GM21390 (cell line): ENCODE data around the gene PER3.
"Not testable (repeated sequence)": the region's sequence is repeated elsewhere in the genome, so short reads cannot be mapped to it uniquely, and the experiment has no call there.

ENCODE experiments used
- ATAC-seq: cut with Tn5 transposase; IDR thresholded peaks from one replicate; pipeline ENCODE4 v1.9.1; 2021; ENCODE audit not compliant: unreplicated experiment

The PER3 gene

DNA sequence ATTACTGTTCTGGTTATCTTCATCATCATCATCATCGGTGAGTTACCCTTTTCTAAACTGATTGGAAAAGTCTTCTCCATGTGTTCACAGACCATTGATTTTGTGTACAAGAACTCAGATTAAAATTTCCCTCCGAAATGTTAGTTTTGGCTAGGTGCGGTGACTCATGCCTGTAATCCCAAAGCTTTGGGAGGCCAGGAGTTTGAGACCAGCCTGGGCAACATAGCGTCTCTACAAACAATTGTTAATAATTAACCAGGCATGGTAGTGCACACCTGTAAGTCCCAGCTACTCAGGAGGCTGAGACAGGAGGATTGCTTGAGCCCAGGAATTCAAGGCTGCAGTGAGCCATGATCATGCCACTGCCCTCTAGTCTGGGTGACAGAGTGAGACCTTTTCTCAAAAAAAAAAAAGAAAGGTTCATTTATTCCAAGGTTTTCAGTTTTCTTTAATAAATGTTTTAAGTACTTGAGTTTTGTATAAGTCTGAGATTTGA, 5.9 kb upstream of the PER3 start:
- ATAC-seq: no peak

DNA sequence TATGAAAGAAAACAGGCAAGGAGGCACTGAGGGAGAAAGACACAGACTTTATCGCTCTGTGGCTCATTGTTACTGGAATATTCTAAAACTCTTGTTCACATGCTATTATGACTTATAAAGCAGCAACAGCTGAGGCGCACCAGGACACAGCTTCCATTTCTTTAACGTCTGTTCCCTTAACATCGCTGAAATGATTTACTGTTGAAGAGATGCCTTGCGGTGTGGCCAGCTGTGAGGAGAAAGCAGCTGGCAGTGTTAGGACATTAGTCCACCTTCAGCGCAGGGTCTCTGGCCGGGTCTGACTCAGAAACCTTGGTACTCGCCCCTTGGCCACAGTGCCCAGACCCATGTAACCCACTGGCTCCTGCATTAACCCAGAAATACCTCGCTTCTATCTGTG, 3.1 kb upstream of the PER3 start:
- no peak for ATAC-seq

DNA sequence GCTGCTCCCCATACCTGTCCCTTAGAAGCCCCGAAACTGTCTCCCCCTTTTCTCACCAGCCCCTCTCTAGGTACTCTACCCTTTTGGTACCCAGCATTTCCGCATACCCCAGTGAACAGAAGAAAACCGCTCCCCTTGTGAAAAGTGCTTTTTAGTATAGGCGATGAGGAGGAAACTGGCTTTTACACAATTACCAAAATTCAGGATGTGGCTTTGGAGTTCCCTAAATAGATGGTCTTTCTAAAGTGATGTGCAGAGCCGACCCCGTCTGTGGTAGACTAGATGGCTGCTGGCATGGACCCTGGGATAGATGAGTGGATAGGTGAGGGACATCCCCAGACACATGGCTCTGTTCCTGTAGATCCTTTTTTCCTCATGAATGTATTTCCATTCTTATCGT, 2.6 kb upstream of the PER3 start:
- ATAC-seq: no peak

DNA sequence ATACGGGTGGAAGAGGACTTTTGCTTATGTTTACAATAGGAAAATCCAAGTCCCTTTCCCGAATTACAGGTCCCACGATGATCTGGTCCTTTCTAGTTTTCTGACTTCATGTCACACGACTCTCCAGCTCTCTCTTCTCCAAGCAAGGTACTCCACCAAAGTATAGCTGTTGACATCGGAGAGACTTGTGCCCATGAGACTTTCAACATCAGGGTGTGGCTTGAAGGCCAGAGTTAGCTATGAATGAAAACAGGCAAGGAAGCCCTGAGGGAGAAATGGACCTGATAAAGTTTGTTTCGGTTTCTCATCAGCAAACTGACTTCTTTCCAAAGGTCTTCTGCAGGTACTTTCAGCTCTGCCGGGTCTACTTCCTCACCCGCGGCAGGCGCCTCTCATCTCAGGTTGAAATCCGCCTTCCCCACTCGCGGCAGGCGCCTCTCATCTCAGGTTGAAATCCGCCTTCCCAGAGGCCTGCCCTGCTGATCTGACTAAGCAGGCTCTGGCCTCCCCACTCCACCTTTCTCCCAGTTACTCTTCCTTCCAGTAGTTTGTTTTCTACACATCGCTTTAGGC, 2.1 kb upstream of the PER3 start:
- ATAC-seq: no peak

DNA sequence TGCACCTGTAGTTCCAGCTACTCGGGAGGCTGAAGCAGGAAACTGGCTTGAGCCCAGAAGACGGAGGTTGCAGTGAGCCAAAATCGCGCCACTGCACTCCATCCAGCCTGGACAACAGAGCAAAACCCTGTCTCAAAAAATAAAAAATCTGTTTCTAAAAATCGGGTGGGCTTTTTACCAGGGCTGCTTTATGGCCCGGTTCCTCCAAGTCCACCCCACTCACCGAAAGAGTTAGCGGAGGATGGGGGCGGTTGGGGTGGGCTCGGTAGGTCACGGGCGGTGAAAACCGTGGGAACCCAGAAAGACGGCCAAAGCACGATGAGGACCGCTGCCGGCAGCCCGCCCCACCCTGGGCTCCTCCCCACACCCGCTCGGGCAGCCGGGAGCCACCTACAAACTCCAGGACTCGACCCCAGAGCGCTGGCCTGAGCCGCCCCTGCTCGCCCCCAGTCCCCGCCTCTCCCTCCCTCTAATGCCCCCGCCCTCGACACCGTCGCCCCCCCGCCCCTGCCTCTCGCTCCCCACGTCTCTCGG, 846 bp upstream of the PER3 start:
- ATAC-seq: no peak

DNA sequence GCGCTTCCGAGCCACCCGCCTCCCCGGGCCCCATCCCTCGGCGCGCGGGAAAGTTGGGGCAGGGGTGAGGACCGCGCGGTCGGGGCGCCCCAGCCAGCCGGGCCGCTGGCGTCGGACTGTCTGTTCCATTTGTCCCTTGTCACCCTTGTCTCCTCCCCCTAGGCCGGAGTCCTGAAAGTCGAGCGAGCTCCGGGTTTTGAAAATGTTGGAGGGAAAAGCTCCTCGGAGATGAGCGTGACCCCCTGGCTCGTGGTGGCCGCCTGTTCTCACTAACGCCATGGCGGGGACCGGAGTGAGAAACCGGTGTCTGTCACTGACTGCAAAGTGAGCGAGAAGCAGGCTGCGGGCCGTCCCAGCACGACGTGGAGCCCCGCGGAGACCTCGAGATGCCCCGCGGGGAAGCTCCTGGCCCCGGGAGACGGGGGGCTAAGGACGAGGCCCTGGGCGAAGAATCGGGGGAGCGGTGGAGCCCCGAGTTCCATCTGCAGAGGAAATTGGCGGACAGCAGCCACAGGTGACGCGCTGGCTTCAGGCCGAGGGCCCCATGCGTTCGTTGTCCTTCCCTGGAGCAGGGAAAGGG, 491 bp downstream of the PER3 start:
- no peak for ATAC-seq

DNA sequence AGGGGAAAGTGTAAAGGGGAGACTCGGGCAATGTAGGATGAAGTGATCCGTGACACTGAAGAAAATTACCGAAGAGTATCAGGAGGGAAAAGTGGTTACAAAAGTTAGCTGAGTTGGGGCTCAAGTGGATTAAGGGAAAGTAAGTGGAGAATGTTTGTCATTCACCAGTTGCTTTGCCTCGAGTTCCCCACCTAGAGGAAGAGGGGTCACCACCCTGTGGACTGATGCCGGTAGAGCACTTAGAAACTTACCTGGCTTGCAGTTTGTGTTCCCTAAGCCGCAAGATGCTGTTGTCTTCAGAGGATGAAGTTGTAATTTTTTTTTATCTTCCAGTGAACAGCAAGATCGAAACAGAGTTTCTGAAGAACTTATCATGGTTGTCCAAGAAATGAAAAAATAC, 1.0 kb downstream of the PER3 start:
- no peak for ATAC-seq

DNA sequence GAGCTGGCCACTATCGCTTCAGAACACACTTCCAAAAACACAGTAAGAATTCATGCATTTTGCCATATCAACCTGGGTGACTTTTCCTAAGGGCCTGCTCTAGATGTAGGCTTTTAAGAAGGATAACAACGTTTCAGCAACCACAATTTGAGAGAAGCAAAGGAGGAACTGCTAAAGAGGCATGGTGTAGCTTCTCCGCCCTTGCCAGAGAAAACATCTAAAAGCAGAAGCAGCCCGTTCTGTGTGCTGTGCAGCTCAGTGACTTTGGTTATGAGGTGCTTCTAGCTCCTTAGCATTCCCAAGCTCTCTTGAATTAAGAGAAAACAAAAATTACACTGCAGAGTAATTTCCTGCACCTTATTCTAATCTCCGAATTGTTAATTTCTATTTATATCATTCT, 2.7 kb downstream of the PER3 start:
- ATAC-seq: no peak

DNA sequence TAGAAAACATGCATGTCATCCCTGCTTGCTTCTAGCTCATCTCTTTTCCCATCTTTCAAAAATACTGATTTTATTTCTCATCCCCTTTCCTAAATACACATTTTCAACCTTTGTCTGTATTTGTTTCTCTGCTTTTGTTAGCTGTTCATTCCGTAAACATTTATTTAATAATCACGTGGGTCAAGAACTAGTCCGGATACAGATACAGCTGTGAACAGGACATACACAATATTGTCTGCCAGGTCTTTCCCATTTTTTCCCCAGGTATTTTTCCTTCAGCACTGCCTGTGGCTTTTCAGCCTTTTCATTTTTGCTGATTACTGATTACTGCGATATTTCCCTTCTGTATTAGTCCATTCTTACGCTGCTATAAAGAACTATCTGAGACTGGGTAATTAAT, 5.7 kb downstream of the PER3 start:
- ATAC-seq: no peak

DNA sequence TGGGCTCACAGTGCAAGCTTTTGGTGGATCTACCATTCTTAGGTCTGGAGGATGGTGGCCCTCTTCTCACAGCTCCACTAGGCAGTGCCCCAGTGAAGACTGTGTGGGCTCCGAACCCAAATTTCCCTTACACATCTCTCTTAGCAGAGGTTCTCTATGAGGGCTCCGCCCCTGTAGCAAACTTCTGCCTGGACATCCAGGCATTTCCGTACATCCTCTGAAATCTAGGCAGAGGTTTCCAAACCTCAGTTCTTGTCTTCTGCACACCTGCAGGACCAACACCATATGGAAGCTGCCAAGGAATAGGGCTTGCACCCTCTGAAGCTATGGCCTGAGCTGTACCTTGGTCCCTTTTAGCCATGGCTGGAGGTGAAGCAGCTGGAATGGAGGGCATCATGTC, 6.9 kb downstream of the PER3 start:
- not testable (repeated sequence) for ATAC-seq

DNA sequence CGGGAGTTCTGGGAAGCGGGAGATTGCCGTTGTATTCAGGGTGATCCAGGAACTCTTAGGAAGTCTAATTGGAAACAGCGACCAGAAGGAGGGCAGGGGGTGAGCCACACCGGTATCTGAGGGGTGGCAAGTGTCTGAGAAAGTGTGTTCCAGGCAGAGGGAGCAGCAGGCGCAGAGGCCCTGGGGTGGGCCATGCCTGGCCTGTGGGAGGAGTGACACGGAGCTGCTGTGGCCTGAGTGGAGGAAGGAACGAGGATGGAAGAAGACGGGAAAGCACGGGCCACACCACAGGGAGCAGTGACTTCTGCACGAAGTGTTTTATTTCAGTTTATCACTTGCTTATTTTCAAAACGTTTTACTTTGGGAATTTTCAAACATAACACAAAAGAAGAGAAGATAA, 11.3 kb downstream of the PER3 start:
- no peak for ATAC-seq

DNA sequence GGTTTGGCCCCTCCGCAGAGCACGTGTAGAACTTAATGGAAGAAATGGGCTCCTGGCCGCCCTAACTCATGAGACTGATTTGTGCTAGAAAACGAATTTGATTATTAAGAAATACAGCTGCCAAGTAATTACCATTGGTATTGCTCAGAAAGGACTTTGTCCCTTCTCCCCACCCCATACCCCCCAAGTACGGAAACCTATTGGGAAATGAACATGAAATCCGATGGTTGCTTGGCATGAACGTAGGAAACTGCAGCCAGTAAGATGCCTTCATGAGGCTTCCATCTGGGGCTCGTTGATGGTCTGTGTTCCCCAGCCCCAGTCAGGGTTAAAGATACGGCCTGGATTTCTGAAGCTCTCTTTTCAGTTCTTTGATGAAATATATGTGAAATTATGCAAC, 21.4 kb downstream of the PER3 start:
- no peak for ATAC-seq

DNA sequence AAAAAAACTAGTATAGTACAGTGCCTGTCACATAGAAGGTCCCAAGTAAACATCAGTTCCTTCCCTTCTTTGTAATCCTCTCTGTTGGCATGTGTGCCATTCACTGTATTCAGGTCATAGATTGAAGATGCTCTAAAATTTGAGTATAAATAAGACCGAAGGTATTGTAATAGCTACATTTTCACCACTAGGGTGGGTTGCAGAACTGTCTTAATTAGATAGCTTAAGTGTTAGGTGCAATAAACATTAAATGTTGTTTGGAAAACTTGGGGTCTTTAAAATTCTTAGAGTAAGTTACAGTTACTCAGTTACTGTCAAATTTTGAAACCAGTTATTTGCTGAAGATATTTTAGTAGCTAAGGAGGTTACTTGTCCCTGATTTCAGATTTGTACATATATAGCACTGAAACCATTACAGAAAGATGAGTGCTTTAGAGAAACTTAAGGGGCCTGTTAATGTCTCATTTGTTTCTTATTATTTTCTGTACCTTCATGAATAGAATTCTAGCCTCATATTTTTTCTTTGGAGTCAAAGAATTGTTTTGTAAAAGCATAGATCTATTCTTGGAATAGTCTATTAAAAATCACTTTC, 24.3 kb downstream of the PER3 start:
- no peak for ATAC-seq

DNA sequence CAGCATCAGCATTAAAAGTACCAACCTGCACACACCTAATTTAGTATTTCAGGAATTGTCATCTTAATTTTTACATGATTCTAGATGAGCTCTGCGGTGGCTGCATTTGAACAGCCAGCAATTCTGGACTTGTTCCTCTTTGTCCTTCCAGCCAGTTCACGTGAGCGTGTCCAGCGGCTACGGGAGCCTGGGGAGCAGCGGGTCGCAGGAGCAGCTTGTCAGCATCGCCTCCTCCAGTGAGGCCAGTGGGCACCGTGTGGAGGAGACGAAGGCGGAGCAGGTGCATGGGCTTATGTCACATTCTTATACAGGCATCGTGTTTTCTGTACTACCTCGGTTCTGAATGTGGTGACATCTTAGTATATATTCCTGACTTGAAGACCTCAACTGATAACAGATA, 25.7 kb downstream of the PER3 start:
- no peak for ATAC-seq

DNA sequence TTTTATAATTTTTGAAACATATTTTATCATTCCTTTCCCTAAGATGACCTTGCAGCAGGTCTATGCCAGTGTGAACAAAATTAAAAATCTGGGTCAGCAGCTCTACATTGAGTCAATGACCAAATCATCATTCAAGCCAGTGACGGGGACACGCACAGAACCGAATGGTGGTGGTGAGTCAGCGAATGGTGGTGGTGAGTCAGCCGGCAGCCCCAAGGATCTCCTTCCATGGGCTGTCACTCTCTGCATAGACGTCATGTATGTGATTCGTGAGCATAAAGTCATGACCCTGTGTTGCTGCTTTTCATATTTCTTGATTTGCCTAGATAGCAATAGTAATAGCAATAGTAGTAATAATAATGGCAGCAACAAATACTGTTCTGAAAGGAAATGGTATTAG, 26.3 kb downstream of the PER3 start:
- no peak for ATAC-seq

DNA sequence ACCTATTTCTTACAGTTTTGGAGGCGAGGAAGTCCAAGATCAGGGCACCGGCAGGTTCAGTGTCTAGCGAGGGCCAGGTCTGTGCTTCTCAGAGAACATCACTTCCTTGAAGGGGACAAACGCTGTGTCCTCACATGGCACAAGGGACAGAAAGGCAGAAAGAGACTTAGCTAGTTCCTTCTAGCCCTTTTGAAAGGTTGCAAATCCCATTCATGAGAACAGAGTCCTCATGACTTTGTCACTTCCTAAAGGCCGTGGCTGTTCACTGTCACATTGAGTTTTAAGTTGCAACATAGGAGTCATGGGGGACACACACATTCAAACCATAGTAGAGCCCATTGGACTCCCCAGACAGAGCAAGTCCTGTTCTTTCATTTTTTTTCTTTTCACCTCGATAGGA, 27.4 kb downstream of the PER3 start:
- no peak for ATAC-seq

DNA sequence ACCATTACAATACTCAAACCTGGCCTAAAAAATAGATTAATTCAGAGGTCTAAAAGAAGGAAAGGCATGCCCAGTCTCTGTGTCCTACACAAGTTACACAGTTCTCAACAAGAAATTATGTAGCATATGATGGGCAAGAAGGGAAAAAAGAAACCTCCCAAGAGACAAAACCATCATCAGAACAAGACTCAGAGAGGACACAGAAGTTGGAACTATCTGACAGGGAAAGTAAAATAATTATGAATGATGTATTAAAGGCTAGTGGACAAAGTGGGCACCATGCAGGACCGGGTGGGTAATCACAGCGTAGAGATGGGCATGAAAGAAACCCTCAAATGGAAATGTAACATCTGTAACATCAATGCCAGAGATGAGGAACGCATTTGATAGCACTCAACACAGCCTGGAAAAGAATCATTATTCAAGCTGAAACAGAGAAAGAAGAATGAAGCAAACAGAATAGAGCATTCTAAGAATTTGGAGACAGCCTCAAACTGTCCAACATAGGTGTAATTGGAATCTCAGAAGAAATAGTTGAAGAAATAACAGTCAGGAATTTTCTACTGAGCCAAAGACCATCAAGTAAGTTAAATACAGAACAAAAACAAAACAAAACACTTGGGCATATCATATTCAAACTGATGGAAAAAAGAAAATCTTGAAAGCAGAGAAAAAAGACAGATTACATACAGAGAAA, 29.7 kb downstream of the PER3 start:
- ATAC-seq: no peak

DNA sequence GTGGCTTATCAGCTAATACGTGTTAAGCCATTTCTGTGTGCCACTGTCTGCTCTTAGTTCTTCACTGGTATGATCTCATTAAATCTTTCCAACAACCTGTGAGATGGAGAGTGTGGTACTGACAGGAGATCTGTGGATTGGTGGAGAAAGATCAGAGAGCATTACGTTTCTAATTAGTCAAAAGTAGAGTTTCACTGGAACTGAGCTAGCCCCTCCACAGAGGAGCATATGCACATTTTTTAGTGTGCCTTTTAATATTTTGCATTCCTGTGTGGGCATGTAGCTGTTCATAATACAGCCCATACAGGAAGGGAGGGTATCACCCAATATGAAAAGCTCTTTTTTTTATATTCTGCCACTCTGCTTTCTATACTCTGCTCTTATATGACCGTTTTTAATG, 37.2 kb downstream of the PER3 start:
- no peak for ATAC-seq

DNA sequence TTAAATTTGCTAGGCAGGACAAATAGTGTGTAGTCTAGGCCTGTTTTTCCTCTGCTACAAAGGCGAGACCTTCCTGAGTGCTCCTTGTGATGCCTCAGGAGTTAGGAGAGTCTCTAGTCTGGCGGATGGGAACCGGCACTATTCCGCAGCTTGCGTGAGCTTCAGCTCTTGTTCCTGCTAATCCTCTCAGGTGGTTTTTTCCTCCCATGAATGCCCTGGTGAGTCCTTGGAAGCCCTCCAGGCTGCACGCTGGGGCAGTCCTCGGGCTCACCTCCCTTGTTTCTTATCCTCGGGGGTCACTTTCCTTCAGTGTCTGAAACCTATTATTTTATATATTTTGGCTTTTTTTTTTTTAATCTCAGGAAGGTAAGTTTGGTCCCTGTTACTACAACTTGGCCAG, 40.6 kb downstream of the PER3 start:
- no peak for ATAC-seq

DNA sequence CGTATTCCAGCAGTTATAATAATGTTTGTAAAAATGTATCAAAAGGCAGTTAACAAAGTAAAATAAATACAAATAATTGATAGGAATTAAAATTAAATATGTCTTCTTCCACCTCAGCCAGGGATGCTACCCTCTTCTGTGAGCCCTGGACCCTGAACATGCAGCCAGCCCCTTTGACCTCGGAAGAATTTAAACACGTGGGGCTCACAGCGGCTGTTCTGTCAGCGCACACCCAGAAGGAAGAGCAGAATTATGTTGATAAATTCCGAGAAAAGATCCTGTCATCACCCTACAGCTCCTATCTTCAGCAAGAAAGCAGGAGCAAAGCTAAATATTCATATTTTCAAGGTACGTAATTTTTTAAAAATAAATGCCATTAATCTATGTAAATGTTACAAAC, 42.3 kb downstream of the PER3 start:
- no peak for ATAC-seq

DNA sequence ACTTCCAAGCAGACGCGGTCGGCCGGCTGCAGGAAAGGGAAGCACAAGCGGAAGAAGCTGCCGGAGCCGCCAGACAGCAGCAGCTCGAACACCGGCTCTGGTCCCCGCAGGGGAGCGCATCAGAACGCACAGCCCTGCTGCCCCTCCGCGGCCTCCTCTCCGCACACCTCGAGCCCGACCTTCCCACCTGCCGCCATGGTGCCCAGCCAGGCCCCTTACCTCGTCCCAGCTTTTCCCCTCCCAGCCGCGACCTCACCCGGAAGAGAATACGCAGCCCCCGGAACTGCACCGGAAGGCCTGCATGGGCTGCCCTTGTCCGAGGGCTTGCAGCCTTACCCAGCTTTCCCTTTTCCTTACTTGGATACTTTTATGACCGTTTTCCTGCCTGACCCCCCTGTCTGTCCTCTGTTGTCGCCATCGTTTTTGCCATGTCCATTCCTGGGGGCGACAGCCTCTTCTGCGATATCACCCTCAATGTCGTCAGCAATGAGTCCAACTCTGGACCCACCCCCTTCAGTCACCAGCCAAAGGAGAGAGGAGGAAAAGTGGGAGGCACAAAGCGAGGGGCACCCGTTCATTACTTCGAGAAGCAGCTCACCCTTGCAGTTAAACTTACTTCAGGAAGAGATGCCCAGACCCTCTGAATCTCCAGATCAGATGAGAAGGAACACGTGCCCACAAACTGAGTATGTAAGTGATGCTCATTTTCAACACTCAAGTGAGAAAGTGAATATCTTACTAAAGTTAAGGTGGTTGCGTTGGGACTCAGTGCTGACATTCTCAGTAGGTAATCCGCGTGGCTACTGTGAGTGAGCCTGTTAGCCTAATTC, 43.2 kb downstream of the PER3 start:
- ATAC-seq: no peak
